LNCAP (cell line): Measurements from ENCODE around the gene SP3.

Experiments
- TF ChIP-seq, protein P1 (sequence below): fragments of 450-650 bp; IDR thresholded peaks from 2 replicates; pipeline ENCODE4 v1.5.1; 2017; ENCODE audit warnings: mild to moderate bottlenecking

The SP3 gene

DNA sequence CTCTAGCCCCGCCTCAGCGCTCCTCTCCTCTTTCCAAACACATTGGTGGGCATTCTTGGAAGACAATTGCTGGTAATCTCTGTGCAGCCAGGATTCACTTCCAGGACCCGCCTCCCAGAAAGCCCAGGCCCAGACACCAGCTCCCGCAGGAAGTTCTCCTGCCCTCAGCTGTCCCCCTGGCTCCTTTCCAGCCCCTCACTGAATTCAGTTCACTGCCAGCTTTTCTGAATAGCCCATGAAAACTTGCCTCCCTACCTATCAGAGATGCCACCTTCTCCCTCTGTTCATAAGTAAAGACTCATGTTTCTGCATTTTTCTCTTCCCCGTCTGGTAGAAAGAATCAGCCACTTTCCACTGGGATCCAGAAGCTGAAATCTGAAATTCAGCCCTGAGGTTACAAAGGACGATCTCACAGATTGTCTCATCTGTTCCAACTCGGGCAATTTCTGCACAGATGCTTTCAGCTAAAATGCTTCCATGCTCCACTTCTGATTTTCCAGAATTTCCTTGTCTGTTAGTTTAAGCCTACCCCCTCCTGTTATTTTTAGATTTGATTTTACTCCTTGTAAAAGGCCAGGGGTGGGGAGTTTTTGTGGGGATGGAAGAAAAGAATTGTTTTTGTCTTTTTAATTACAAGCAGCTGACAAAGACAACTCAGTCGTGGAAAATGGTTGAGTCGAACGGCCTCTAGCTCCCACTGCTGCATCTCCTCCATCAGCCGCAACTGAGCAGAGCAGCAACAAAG is 98.1 kb downstream of the SP3 start:
- TF ChIP-seq, protein P1, sequence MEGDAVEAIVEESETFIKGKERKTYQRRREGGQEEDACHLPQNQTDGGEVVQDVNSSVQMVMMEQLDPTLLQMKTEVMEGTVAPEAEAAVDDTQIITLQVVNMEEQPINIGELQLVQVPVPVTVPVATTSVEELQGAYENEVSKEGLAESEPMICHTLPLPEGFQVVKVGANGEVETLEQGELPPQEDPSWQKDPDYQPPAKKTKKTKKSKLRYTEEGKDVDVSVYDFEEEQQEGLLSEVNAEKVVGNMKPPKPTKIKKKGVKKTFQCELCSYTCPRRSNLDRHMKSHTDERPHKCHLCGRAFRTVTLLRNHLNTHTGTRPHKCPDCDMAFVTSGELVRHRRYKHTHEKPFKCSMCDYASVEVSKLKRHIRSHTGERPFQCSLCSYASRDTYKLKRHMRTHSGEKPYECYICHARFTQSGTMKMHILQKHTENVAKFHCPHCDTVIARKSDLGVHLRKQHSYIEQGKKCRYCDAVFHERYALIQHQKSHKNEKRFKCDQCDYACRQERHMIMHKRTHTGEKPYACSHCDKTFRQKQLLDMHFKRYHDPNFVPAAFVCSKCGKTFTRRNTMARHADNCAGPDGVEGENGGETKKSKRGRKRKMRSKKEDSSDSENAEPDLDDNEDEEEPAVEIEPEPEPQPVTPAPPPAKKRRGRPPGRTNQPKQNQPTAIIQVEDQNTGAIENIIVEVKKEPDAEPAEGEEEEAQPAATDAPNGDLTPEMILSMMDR: no peak

DNA sequence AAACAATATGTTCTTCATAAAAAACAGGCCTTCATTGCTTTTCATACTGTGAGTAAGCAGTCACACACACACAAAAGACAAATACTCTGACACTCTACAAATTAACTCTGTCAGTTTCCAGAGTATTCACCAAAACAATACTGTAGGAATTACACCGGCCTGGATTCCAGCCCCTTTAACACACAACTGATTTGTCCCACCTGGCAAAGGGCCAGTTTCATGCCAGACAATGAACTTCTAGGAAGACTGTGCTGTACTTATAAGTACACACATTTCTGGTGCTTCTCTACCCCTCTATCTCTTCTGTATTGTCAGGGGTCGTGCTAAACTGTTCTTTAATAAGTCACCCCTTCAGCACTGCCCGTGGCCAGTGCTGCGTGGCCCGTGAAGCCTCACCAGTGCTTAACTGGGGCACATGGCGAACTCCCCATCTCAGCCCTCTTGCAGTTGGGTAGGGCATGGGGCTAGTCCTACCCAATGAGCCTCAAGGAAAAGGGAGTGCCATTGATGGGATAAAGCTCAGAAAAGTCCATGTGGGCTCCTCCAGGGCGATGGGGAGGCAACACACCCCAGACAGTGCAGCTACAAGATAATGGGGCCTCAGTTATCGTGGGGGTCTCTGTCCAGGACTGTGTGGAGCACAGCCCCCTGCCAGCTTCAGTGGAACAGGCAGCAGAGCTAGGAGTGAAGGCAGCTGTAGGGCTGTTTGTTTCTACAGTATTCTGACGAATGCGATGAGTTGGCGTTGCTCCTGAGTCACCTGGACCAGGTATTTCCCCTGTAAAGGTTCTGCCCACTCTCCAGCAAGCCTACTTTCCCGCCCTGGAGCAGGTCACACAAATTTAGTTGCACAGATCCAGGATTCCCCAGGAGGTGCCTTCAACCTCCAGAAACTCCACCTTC is 99.0 kb downstream of the SP3 start:
- TF ChIP-seq, protein P1: no peak

GRCh38 chr2:173862612-173863217 is 102.5 kb downstream of the SP3 start:
- TF ChIP-seq, protein P1: no peak

GRCh38 chr2:173860566-173860965 is 104.6 kb downstream of the SP3 start:
- TF ChIP-seq, protein P1: no peak

GRCh38 chr2:173860082-173860481 is 105.1 kb downstream of the SP3 start:
- TF ChIP-seq, protein P1: no peak

- TF ChIP-seq, protein P1: no peak
These were observed 106.9 kb downstream of the SP3 start for GRCh38 chr2:173858291-173858731.
